HG02571 (cell line): Measurements from ENCODE around the gene PTGFRN.

Experiments
- ATAC-seq: cut with Tn5 transposase; IDR thresholded peaks from one replicate; pipeline ENCODE4 v1.9.1; 2021; ENCODE audit warnings: mild to moderate bottlenecking, moderate library complexity; ENCODE audit not compliant: unreplicated experiment

The PTGFRN gene

GRCh38 chr1:117025568-117025967 is 115.9 kb downstream of the PTGFRN start:
- ATAC-seq, result no peak

- no peak for ATAC-seq
These were observed 116.6 kb downstream of the PTGFRN start for GRCh38 chr1:117026361-117026760.

- ATAC-seq, result no peak
These were observed 120.0 kb downstream of the PTGFRN start for GRCh38 chr1:117029685-117030084.

- ATAC-seq, result no peak
These were observed 120.7 kb downstream of the PTGFRN start for GRCh38 chr1:117030271-117030877.

- ATAC-seq, result no peak
These were observed 122.5 kb downstream of the PTGFRN start for GRCh38 chr1:117032266-117032665.

GRCh38 chr1:117032681-117033539 is 123.2 kb downstream of the PTGFRN start:
- no peak for ATAC-seq

GRCh38 chr1:117033772-117034171 is 124.1 kb downstream of the PTGFRN start:
- ATAC-seq, result no peak

- no peak for ATAC-seq
These were observed 125.1 kb downstream of the PTGFRN start for GRCh38 chr1:117034791-117035290.

- ATAC-seq, result no peak
These were observed 126.3 kb downstream of the PTGFRN start for GRCh38 chr1:117036018-117036461.

- no peak for ATAC-seq
These were observed 128.1 kb downstream of the PTGFRN start for GRCh38 chr1:117037802-117038201.

GRCh38 chr1:117038236-117038635 is 128.5 kb downstream of the PTGFRN start:
- ATAC-seq, result no peak
